ENCODE results near the gene GCAT. TPM values are rescaled to one million over a fixed set of nuclear protein-coding genes. Genes with fewer than 3 reads are reported as not detected.

GCAT gene
- total RNA-seq, 1 donor from 2014 or later, result 14.3 TPM

DNA sequence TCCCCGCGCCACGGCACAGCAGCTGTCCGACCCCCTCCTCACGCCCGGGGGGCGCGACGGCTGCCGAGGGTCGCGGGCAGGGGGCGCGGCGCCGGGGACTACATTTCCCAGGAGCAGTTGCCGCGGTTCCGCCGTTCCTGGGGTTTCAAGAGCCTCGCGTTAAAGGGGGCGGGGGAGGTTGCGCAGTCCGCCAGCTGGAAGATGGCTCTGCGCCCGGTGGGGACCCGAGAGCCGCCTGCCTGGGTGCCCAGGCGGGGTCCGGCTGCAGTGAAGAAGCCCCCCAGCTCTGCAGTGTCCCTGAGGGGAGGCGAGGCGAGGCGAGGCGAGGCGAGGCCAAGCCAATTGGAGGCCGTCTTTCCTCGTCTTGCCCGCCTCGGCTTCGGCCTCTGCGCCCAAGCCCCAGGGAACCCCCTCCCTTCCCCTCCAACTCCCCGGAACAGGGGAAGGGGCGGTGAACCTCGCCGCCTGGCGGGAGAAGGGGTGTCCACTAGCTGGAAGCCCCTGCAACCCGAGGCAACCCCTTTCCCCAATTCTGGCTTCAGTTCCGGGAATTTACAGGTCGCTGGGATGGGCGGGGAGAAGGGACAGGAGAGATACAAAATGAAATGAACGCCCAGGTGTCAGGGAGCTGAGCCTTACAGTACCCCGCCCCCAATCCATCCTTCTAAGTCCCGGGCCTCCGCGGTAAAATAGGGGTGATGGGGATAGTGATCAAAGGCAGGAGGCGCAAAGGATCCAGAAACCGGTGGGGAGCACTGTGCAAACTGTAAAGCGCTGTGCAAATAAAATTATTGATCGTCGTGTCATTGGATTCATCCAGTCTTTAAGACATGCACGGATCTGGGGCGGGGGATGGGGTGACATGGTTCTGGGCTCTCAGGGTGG lies 5.2 kb upstream of the GCAT start:
- Histone ChIP-seq H4K20me1 (ENCODE audit: insufficient read depth, low read length) (peaks cover 4% of the 10 kb centered on the region), H3K27ac (ENCODE audit: low read depth, low read length) (no peak overlapping the region), H3K4me3 (ENCODE audit: insufficient read depth, low read depth, low read length) (peak overlapping the region; percentile 58), H3K27me3 (ENCODE audit: insufficient read depth, low read length) (no peaks in the 10 kb centered on the region), H3K79me2 (ENCODE audit: insufficient read depth, low read length) (peaks cover 5% of the 10 kb centered on the region), H3K4me1 (ENCODE audit: insufficient read depth, low read length) (peaks cover 38% of the 10 kb centered on the region), H3K4me2 (ENCODE audit: low read length) (peak overlapping the region; percentile 97), H3K9ac (ENCODE audit: low read length) (peak overlapping the region; percentile 77), H3K36me3 (ENCODE audit: insufficient read depth, low read length) (no peaks in the 10 kb centered on the region), H3K9me3 (ENCODE audit: insufficient read depth, low read depth, low read length) (no peaks in the 10 kb centered on the region), H2AFZ (ENCODE audit: low read depth, low read length) (peak overlapping the region; percentile 81)
- Mint-ChIP-seq H3K9me3 (ENCODE audit: unreplicated experiment) (no peaks in the 10 kb centered on the region), H3K36me3 (ENCODE audit: low read depth, unreplicated experiment) (no peaks in the 10 kb centered on the region), H3K4me1 (ENCODE audit: low read depth, unreplicated experiment) (peaks cover 6% of the 10 kb centered on the region), H3K27me3 (ENCODE audit: low read depth, unreplicated experiment) (peaks cover 33% of the 10 kb centered on the region), H3K4me3 (ENCODE audit: unreplicated experiment) (peak overlapping the region; percentile 84), H3K27ac (ENCODE audit: unreplicated experiment) (peak overlapping the region; percentile 47)
- TF ChIP-seq, protein P1, sequence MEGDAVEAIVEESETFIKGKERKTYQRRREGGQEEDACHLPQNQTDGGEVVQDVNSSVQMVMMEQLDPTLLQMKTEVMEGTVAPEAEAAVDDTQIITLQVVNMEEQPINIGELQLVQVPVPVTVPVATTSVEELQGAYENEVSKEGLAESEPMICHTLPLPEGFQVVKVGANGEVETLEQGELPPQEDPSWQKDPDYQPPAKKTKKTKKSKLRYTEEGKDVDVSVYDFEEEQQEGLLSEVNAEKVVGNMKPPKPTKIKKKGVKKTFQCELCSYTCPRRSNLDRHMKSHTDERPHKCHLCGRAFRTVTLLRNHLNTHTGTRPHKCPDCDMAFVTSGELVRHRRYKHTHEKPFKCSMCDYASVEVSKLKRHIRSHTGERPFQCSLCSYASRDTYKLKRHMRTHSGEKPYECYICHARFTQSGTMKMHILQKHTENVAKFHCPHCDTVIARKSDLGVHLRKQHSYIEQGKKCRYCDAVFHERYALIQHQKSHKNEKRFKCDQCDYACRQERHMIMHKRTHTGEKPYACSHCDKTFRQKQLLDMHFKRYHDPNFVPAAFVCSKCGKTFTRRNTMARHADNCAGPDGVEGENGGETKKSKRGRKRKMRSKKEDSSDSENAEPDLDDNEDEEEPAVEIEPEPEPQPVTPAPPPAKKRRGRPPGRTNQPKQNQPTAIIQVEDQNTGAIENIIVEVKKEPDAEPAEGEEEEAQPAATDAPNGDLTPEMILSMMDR (IDR thresholded peaks at IDR 0.05; ENCODE audit: insufficient read depth, low read depth, low read length), result no peak
- no peak for TF ChIP-seq EZH2 (IDR thresholded peaks at IDR 0.05; ENCODE audit: insufficient read depth, low read length)
- FAIRE-seq, result no peak
- DNase-seq (ENCODE audit: low read depth), result no peak

DNA sequence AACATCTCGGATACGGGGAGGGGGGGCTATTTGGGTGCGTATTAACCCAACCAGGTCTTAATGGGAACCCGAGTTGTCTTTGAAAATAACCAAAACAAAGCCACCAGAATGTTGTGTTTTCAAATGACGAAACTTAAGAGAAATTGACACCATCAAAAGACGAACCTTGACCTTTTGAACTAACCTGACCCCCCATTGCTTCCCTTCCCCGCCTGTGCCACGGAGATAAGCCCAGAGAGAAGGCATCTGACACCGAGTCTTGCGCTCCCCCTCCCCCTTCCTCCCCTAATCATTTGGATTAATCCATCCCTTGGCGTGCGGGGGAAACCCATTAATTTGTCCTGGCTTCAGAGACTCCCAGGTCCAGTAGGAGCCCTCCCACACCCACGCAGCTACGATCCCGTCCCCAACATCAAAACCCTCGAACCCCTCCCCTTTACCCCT lies 4.5 kb upstream of the GCAT start:
- Histone ChIP-seq H2AFZ (ENCODE audit: low read depth, low read length) (peak overlapping the region; percentile 81), H3K27ac (ENCODE audit: low read depth, low read length) (no peak overlapping the region), H3K4me1 (ENCODE audit: insufficient read depth, low read length) (peaks cover 40% of the 10 kb centered on the region), H3K4me2 (ENCODE audit: low read length) (peak overlapping the region; percentile 97), H3K79me2 (ENCODE audit: insufficient read depth, low read length) (peaks cover 5% of the 10 kb centered on the region), H3K4me3 (ENCODE audit: insufficient read depth, low read depth, low read length) (peak overlapping the region; percentile 58), H3K9ac (ENCODE audit: low read length) (no peak overlapping the region), H3K27me3 (ENCODE audit: insufficient read depth, low read length) (no peaks in the 10 kb centered on the region), H3K36me3 (ENCODE audit: insufficient read depth, low read length) (no peaks in the 10 kb centered on the region), H3K9me3 (ENCODE audit: insufficient read depth, low read depth, low read length) (no peaks in the 10 kb centered on the region), H4K20me1 (ENCODE audit: insufficient read depth, low read length) (peaks cover 4% of the 10 kb centered on the region)
- H3K4me1 Mint-ChIP-seq (ENCODE audit: low read depth, unreplicated experiment), result peaks cover 6% of the 10 kb centered on the region
- no peaks in the 10 kb centered on the region for H3K9me3 Mint-ChIP-seq (ENCODE audit: unreplicated experiment)
- DNase-seq (ENCODE audit: low read depth) (no peak), FAIRE-seq (peak; percentile 17)
- peaks cover 26% of the 10 kb centered on the region for H3K27me3 Mint-ChIP-seq (ENCODE audit: low read depth, unreplicated experiment)
- H3K27ac Mint-ChIP-seq (ENCODE audit: unreplicated experiment), result peak overlapping the region; percentile 47
- peak overlapping the region; percentile 84 for H3K4me3 Mint-ChIP-seq (ENCODE audit: unreplicated experiment)
- peaks cover 1% of the 10 kb centered on the region for H3K36me3 Mint-ChIP-seq (ENCODE audit: low read depth, unreplicated experiment)
- no peak for TF ChIP-seq EZH2 (IDR thresholded peaks at IDR 0.05; ENCODE audit: insufficient read depth, low read length)
- TF ChIP-seq, protein P1 (IDR thresholded peaks at IDR 0.05; ENCODE audit: insufficient read depth, low read depth, low read length), result no peak
